Esophagus muscularis mucosa (tissue), 4 donors: ENCODE measurements around the gene TNFSF4. TPM values are rescaled to one million over a fixed set of nuclear protein-coding genes. Genes with fewer than 3 reads are reported as not detected.

Experiments used
- DNase-seq: peaks from one replicate; pipeline ENCODE4 v3.0.0-alpha.2; 2017; ENCODE audit errors: extremely low spot score
- H3K27ac ChIP-seq, 4 donors: fragments of 200-600 bp; sonication (generic); replicated peaks in 1 of 4; 1 replicate in 3 of 4; 2 replicates in 1 of 4; pipeline ENCODE4 v1.5.1; 2016 to 2019; ENCODE audit warnings: mild to moderate bottlenecking in 1 of 4
- H3K27me3 ChIP-seq, 4 donors: fragments of 200-600 bp; sonication (generic); one replicate each; pipeline versions ENCODE4 v1.5.1 to v1.6.0; 2016 to 2019
- H3K36me3 ChIP-seq, 4 donors: fragments of 200-600 bp; sonication (generic); one replicate each; pipeline ENCODE4 v1.5.1; 2016 to 2019
- H3K4me1 ChIP-seq, 4 donors: fragments of 200-600 bp; sonication (generic); one replicate each; pipeline ENCODE4 v1.5.1; 2016 to 2019
- H3K4me3 ChIP-seq, 4 donors: fragments of 200-600 bp; sonication (generic); 1 replicate in 2 of 4; 2 replicates in 2 of 4; pipeline ENCODE4 v1.5.1; 2016 to 2019; ENCODE audit warnings: mild to moderate bottlenecking in 4 of 4, moderate library complexity in 1 of 4
- H3K9me3 ChIP-seq, 4 donors: fragments of 200-600 bp; sonication (generic); 1 replicate in 3 of 4; 2 replicates in 1 of 4; pipeline ENCODE4 v1.5.1; 2016 to 2019
- EP300 ChIP-seq: sonication (generic); formaldehyde crosslinking; IDR thresholded peaks from one replicate; pipeline ENCODE4 v1.6.1; 2017; ENCODE audit warnings: antibody characterized with exemption
- POLR2A ChIP-seq: fragments of 450-650 bp; IDR thresholded peaks from one replicate; pipeline ENCODE4 v1.6.1; 2017; ENCODE audit warnings: antibody characterized with exemption, moderate library complexity, mild to moderate bottlenecking, low read depth
- POLR2AphosphoS5 ChIP-seq, 2 donors: sonication (generic); formaldehyde crosslinking; IDR thresholded peaks; one replicate each; pipeline ENCODE4 v1.6.1; 2017; ENCODE audit warnings: antibody characterized with exemption in 2 of 2
- WGBS: methylation state at CpG from one replicate; pipeline ENCODE4 v1.1.5; 2018; 5-methylcytosine and 5-hydroxymethylcytosine counted together
- intact Hi-C: fragments of 100-400 bp; cut with DNase I; formaldehyde crosslinking; loops from one replicate; pipeline ENCODE4 v1.15.1; 2023
- total RNA-seq, 4 donors: library from RNA; depleted of rRNA; stranded (reverse); fragments of >200 nt; gene quantifications; one replicate each; pipeline versions ENCODE4 v1.1.0 to v1.2.1, GENCODE V29; 2016
- TF ChIP-seq, protein P1 (sequence below), 3 experiments: fragments of 200-600 bp in 2 of 3; fragments of 450-650 bp in 1 of 3; sonication (generic) in 2 of 3; IDR thresholded peaks; one replicate each; pipeline ENCODE4 v1.5.1; 2017 to 2019; ENCODE audit warnings: antibody characterized with exemption in 3 of 3, mild to moderate bottlenecking in 2 of 3, moderate library complexity in 1 of 3

The TNFSF4 gene, protein sequence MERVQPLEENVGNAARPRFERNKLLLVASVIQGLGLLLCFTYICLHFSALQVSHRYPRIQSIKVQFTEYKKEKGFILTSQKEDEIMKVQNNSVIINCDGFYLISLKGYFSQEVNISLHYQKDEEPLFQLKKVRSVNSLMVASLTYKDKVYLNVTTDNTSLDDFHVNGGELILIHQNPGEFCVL
- 1 to 10 TPM; 2.3 to 3.8 (median 3.3) TPM for total RNA-seq

DNA sequence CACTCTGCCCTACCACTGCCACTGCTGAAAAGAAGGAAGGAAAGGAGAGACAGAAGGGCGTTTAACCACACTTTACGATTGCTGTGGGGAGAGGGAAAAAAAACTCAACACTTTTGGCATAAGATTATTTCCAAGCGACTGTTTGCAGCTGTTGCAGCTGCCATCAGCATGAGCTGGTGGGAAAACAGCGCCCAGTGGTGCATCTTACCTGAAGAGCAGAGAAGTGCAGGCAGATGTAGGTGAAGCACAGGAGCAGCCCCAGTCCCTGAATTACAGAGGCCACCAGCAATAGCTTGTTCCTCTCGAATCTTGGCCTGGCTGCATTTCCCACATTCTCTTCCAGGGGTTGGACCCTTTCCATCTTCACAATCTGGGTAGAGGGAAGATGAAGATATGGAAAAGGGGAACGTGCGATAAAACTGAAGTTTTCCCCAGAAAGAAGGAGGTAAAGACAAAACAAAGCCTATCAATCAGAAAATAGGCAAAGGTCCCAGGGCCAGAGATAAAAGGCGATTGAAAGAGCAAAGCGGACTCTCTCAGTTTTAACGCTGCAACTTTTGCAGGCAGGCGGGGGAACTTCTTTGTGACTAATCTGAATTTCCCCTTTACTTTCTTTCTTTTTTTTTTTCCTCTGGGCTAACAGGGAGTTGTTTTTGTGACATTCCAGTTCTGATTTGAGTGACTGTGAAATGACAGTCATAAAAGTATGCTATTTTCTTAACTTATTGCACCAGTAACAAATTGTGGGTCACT is at the start of gene TNFSF4:
TSS of gene TNFSF4 (minus strand) at position 516 of the 753 bp plus-strand sequence. CDS start at position 361, 155 bp downstream.
- Histone ChIP-seq H3K36me3 (no peaks in the 10 kb centered on the region), H3K9me3 (no peaks in the 10 kb centered on the region), H3K27me3 (no peaks in the 10 kb centered on the region), H3K4me3 (peak within 1 kb of the TSS; percentile 8 to 30 (median 23)), H3K4me1 (peaks cover 15 to 25% (median 21%) of the 10 kb centered on the region in 4 donors), H3K27ac (peak within 1 kb of the TSS in 1 of 4 donors; percentile 30)
- intact Hi-C loops = no loop called here
- 51% methylated on average over 11 of the region's 11 CpGs for WGBS
- TF ChIP-seq POLR2AphosphoS5 (IDR thresholded peaks at IDR 0.05) = no peak
- no peak for DNase-seq

DNA sequence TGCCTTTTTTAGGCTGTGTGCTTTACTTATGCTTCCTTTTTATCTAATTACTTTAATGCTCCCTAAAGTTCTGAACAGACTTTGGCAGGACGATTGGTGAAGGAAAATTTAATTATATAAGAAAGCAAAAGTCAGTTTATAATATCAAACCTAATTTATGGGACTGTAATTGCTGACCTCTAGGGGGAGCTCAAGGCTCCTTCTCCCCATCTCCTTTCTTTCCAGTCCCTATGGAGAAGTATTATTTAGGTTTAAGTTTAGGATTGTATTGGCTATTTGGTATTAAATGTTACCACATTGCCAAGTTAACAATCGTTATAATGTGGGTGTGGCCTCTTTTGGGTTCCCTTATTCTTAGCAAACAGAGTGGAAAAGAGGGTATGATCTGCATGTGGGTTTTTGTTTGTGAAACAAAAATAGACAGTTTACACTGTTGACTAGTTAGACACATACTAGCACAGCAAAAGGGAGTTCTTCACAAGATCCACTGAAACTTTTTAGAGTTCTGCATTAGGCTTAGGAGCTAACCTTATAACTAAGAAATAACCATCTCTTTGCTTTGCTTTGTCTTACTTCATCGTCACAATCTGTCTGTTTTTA is 48.2 kb upstream of the TNFSF4 start:
- no peaks in the 10 kb centered on the region for H3K36me3 ChIP-seq
- TF ChIP-seq, protein P1, sequence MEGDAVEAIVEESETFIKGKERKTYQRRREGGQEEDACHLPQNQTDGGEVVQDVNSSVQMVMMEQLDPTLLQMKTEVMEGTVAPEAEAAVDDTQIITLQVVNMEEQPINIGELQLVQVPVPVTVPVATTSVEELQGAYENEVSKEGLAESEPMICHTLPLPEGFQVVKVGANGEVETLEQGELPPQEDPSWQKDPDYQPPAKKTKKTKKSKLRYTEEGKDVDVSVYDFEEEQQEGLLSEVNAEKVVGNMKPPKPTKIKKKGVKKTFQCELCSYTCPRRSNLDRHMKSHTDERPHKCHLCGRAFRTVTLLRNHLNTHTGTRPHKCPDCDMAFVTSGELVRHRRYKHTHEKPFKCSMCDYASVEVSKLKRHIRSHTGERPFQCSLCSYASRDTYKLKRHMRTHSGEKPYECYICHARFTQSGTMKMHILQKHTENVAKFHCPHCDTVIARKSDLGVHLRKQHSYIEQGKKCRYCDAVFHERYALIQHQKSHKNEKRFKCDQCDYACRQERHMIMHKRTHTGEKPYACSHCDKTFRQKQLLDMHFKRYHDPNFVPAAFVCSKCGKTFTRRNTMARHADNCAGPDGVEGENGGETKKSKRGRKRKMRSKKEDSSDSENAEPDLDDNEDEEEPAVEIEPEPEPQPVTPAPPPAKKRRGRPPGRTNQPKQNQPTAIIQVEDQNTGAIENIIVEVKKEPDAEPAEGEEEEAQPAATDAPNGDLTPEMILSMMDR (IDR thresholded peaks at IDR 0.05) = peak; percentile 16 to 63 (median 44)
- no peak for TF ChIP-seq POLR2A
- no peaks in the 10 kb centered on the region for H3K4me1 ChIP-seq
- peaks cover 0 to 9% (median 4%) of the 10 kb centered on the region in 4 donors for H3K9me3 ChIP-seq
- no peak overlapping the region for H3K4me3 ChIP-seq
- H3K27ac ChIP-seq = no peak overlapping the region
- DNase-seq = no peak
- intact Hi-C loops = no loop called here
- WGBS = 36% methylated on average over 3 of the region's 3 CpGs
- H3K27me3 ChIP-seq = no peaks in the 10 kb centered on the region

DNA sequence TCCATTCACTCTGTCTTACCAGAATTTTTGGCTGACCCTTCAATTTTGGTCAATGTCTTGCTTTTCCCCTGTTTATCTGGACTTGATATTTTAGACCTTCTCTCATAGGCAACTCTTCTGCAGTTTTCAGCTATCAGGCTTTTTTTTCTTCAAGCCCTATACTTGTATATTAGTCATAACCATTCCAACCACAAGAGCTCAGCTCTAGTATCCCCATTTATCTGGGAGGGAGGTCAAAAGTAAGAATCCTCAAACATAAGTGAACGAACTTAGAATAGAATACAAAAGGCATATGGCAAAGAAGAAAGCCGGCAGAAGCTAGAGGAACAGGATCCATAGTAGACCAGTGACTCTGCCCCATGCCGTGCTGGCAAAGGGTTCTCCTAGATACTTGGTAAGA is 45.9 kb upstream of the TNFSF4 start:
- intact Hi-C loops = no loop called here
- Histone ChIP-seq H3K9me3 (no peaks in the 10 kb centered on the region), H3K4me3 (no peak overlapping the region), H3K27ac (no peak overlapping the region), H3K36me3 (no peaks in the 10 kb centered on the region), H3K4me1 (peaks cover 0 to 7% (median 0%) of the 10 kb centered on the region in 4 donors), H3K27me3 (no peaks in the 10 kb centered on the region)
- no peak for DNase-seq
- TF ChIP-seq POLR2A (no peak), POLR2AphosphoS5 (IDR thresholded peaks at IDR 0.05) (no peak), EP300 (no peak)
- TF ChIP-seq, protein P1 (IDR thresholded peaks at IDR 0.05) = no peak
- WGBS = 94% methylated on average over 3 of the region's 3 CpGs

DNA sequence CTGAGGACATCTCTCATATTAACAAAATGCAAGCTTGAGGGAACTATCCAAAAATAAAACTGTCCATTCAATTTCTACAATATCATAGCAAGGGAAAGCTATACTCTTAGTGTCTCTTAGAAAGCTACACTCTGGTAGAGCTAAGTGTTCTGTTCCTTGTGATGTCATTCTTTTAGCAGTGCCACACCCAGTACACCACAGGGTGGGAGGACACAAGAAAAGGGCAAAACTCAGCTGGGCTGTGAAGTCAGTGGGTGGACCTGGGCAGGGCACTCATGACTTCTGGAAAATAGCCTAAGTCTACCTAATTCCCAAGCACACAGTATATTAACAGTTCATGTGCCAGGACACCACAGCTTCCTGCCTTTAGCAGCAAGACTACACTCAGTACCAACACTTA is 42.2 kb upstream of the TNFSF4 start:
- H3K27ac ChIP-seq = no peak overlapping the region
- no peak overlapping the region for H3K4me3 ChIP-seq
- peaks cover 0 to 7% (median 0%) of the 10 kb centered on the region in 4 donors for H3K4me1 ChIP-seq
- intact Hi-C loops = no loop called here
- DNase-seq = no peak
- no peaks in the 10 kb centered on the region for H3K36me3 ChIP-seq
- no peaks in the 10 kb centered on the region for H3K27me3 ChIP-seq
- TF ChIP-seq, protein P1 (IDR thresholded peaks at IDR 0.05) = no peak
- TF ChIP-seq EP300 (no peak), POLR2AphosphoS5 (IDR thresholded peaks at IDR 0.05) (no peak), POLR2A (no peak)
- no peaks in the 10 kb centered on the region for H3K9me3 ChIP-seq

DNA sequence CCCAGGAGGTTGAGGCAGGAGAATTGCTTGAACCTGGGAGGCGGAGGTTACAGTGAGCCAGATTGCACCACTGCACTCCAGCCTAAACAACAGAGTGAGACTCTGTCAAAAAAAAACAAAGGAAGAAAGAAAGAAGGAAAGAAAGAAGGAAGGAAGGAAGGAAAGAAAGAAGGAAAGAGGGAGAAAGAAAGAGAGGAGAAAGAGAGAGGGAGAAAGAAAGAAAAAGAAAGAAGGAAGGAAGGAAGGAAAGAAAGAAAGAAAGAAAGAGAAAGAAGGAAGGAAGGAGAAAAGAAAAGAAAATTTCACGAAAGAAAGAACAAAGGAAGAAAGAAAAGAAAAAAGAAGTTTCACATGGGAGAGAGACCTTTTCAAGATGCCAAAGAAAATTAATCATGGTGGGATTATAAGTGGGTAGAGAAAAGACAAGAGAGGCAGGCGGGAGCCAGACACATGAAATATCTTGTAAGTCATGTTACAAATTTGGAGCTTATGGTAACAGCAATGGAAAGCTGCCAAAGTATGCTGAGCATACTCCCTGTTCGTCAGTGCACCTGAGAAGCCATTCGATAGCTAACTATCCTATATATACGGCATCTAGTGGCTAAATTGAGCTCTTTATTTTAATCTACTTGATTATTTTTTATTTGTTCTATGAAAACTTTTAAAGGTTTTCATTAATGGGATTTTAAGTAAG is 41.3 kb upstream of the TNFSF4 start:
- 74% methylated on average over 6 of the region's 6 CpGs for WGBS
- peaks cover 0 to 7% (median 0%) of the 10 kb centered on the region in 4 donors for H3K4me1 ChIP-seq
- no peak for DNase-seq
- no peaks in the 10 kb centered on the region for H3K27me3 ChIP-seq
- no peak overlapping the region for H3K27ac ChIP-seq
- TF ChIP-seq POLR2AphosphoS5 (IDR thresholded peaks at IDR 0.05) = no peak
- no peak for TF ChIP-seq EP300
- TF ChIP-seq, protein P1 (IDR thresholded peaks at IDR 0.05) = no peak
- TF ChIP-seq POLR2A = no peak
- H3K9me3 ChIP-seq = peaks cover 0 to 7% (median 2%) of the 10 kb centered on the region in 4 donors
- intact Hi-C loops = no loop called here
- no peaks in the 10 kb centered on the region for H3K36me3 ChIP-seq
- no peak overlapping the region for H3K4me3 ChIP-seq
